BLaER1 (cell line): Measurements from ENCODE around the gene MYL5.

Experiments used
- H3K27ac ChIP-seq: shearing (Covaris generic); formaldehyde crosslinking; 2 replicates; pipeline ENCODE4 v1.8.1; 2022
- H3K27me3 ChIP-seq: shearing (Covaris generic); formaldehyde crosslinking; 2 replicates; pipeline ENCODE4 v1.8.1; 2022
- H3K36me3 ChIP-seq: shearing (Covaris generic); formaldehyde crosslinking; 2 replicates; pipeline ENCODE4 v1.8.1; 2022
- H3K4me1 ChIP-seq: shearing (Covaris generic); formaldehyde crosslinking; 2 replicates; pipeline ENCODE4 v1.8.1; 2022
- H3K4me2 ChIP-seq: shearing (Covaris generic); formaldehyde crosslinking; 2 replicates; pipeline ENCODE4 v1.8.1; 2022
- H3K4me3 ChIP-seq: shearing (Covaris generic); formaldehyde crosslinking; 2 replicates; pipeline ENCODE4 v1.8.1; 2022
- H3K9ac ChIP-seq: shearing (Covaris generic); formaldehyde crosslinking; 2 replicates; pipeline ENCODE4 v1.8.1; 2022
- H3K9me3 ChIP-seq: shearing (Covaris generic); formaldehyde crosslinking; 2 replicates; pipeline ENCODE4 v1.8.1; 2022
- H4K20me1 ChIP-seq: shearing (Covaris generic); formaldehyde crosslinking; 2 replicates; pipeline ENCODE4 v1.8.1; 2022
- Cebpa-rat ChIP-seq: shearing (Covaris generic); IDR thresholded peaks from 2 replicates; pipeline ENCODE4 v1.8.1; 2022

Gene MYL5

DNA sequence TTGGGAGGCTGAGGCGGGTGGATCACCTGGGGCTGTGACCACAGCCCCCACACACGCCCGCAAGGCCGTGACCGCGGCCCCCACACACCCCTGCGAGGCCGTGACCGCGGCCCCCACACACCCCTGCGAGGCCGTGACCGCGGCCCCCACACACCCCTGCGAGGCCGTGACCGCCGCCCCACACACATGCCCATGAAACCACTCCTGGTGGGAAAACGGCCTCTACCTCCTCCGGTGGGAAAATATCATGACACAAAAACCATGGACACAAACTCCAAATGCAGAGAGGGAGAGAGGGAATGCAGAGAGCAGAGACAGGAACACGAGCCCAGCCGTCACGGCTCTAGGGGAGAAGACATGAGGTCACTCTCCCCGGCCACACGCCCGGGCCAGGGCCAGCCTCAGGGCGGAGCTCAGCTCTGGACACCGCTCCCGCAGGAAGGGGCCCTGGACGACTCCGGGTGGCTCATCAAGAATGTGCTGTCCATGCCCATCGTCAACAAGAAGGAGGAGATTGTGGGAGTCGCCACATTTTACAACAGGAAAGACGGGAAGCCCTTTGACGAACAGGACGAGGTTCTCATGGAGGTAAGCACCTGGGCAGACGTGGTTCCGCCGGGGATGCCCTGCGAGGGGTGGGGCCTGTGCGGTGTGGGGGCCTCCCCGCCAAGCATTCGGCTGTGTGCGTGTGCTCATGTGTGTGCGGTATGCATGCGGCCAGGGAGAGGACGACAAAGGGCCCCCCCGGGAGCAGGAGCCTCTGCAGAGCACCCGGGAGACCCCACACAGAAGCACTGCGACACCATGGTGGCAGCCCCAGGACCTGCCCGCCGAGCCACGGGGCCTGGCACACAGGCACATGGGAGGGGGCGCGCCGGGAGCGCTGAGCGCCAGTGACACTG, 17.7 kb upstream of the MYL5 start:
- peaks cover 14% of the 10 kb centered on the region; the same call in 1 of the 2 replicates for H3K36me3 ChIP-seq
- no peaks in the 10 kb centered on the region for H3K27me3 ChIP-seq
- H3K4me2 ChIP-seq: no peak overlapping the region
- no peak overlapping the region for H3K9ac ChIP-seq
- 0 out of 2 replicates have a peak, but pooled peaks cover 5% of the 10 kb centered on the region for H3K4me1 ChIP-seq
- H4K20me1 ChIP-seq: no peaks in the 10 kb centered on the region
- TF ChIP-seq Cebpa-rat: no peak
- H3K4me3 ChIP-seq: no peak overlapping the region
- H3K9me3 ChIP-seq: no peaks in the 10 kb centered on the region
- no peak overlapping the region for H3K27ac ChIP-seq

DNA sequence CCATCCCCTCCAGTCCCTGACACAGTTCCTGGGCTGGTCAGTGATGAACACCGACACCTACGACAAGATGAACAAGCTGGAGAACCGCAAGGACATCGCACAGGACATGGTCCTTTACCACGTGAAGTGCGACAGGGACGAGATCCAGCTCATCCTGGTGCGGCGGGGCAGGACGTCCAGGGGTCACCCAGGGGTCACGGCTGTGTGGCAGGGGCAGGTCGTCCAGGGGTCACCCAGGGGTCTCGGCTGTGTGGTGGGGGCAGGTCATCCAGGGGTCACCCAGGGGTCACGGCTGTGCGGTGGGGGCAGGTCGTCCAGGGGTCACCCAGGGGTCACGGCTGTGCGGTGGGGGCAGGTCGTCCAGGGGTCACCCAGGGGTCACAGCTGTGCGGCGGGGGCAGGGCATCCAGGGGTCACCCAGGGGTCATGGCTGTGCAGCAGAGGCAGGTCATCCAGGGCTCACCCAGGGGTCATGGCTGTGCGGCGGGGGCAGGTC, 17.0 kb upstream of the MYL5 start:
- Histone ChIP-seq H4K20me1 (no peaks in the 10 kb centered on the region), H3K9ac (no peak overlapping the region), H3K27me3 (no peaks in the 10 kb centered on the region), H3K4me3 (no peak overlapping the region), H3K9me3 (no peaks in the 10 kb centered on the region), H3K4me1 (0 out of 2 replicates have a peak, but pooled peaks cover 5% of the 10 kb centered on the region), H3K4me2 (no peak overlapping the region), H3K36me3 (peaks cover 21% of the 10 kb centered on the region), H3K27ac (no peak overlapping the region)
- TF ChIP-seq Cebpa-rat: no peak

DNA sequence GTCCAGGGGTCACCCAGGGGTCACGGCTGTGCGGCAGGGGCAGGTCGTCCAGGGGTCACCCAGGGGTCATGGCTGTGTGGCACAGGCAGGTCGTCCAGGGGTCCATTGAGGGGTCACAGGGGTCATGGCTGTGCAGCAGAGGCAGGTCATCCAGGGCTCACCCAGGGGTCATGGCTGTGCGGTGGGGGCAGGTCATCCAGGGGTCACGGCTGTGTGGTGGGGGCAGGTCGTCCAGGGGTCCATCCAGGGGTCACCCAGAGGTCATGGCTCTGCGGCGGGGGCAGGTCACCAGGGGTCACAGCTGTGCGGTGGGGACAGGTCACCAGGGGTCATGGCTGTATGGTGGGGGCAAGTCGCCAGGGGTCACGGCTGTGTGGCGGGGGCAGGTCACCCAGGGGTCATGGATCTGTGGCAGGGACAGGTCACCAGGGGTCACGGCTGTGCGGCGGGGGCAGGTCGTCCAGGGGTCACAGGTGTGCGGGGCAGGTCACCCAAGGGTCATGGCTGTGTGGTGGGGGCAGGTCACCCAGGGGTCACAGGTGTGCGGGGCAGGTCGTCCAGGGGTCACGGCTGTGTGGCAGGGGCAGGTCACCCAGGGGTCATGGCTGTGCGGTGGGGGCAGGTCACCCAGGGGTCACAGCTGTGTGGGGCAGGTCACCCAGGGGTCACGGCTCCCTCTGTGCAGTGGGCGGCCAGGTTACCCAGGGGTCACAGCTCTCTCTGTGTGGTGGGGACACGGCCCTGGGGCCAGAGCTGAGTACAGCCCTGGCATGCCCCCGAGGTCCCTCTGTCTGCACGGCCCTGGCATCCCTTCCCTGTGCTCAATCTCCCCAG, 16.3 kb upstream of the MYL5 start:
- no peaks in the 10 kb centered on the region for H3K9me3 ChIP-seq
- H3K27ac ChIP-seq: no peak overlapping the region
- no peak overlapping the region for H3K9ac ChIP-seq
- H3K4me3 ChIP-seq: no peak overlapping the region
- H3K4me2 ChIP-seq: no peak overlapping the region
- H3K36me3 ChIP-seq: peaks cover 23% of the 10 kb centered on the region
- H3K27me3 ChIP-seq: no peaks in the 10 kb centered on the region
- peaks cover 9% of the 10 kb centered on the region for H3K4me1 ChIP-seq
- H4K20me1 ChIP-seq: no peaks in the 10 kb centered on the region
- TF ChIP-seq Cebpa-rat: no peak

DNA sequence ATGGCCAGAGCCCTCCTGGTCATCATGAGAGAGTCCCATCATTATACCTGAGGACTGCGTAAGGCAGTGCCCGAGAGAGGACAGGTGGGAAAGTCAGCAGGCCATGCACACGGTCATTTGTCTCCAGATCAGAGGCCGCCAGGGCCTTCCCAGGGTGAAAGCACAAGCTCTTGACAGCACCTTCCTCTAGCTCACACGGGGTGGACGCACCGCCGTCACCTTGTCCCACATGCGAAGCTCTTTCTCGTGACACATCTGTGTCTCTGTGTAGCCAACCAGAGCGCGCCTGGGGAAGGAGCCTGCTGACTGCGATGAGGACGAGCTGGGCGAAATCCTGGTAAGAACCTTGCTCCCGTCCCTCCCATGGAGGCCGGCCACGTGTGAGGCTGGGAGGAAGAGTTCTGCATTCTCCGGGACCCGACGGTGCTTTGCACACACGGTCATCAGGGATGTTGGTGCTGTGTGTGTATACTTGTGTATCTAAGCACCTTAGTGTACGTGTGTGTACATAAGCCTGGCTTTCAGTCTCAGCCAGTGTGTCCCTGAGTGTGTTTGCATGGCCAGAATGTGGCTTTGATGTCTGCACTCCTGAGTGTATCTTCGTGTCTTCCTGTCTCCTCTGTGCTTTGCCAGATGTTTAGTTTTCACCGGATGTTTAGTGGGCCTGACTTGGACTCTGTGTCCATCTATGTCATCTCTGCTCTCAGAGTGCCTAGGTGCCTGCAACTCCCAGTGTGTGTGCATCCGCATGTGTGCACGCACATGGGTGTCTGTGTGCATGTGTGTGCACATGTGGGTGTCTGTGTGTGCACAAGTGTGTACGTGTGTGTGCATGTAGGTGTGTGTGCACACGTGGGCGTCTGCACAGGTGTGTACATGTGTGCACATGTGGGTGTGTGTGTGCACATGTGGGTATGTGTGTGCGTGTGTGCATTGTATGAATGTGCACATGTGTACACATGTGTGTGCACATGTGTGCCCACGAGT, 15.4 kb upstream of the MYL5 start:
- TF ChIP-seq Cebpa-rat: no peak
- no peaks in the 10 kb centered on the region for H4K20me1 ChIP-seq
- peaks cover 7% of the 10 kb centered on the region for H3K4me1 ChIP-seq

DNA sequence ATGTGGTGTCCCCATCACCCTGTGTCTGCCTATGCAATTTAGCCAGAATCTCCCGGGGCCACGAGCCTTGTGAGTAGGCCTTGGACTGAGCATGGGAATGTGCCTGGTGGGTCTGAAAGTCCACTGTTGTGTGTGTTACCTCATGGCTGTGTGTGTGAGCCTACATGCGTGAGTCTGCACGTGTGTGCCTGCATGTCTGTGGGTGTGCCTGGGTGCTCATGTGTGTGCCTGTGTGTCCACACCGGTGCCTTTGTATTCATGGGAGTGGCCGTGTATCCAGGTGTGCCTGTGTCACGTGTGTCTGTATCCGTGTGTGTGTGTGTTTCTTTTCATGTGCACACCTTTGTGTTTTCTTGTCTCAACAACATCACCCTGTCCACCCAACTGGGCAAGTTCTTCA, 14.5 kb upstream of the MYL5 start:
- H3K9ac ChIP-seq: no peak overlapping the region
- no peak for TF ChIP-seq Cebpa-rat
- H3K4me3 ChIP-seq: no peak overlapping the region
- H4K20me1 ChIP-seq: no peaks in the 10 kb centered on the region
- no peak overlapping the region for H3K27ac ChIP-seq
- H3K36me3 ChIP-seq: peaks cover 23% of the 10 kb centered on the region
- no peak overlapping the region for H3K4me2 ChIP-seq
- peaks cover 14% of the 10 kb centered on the region for H3K4me1 ChIP-seq
- H3K27me3 ChIP-seq: no peaks in the 10 kb centered on the region
- H3K9me3 ChIP-seq: no peaks in the 10 kb centered on the region

More for the DNA sequence above, 15.4 kb upstream of the MYL5 start:
- Histone ChIP-seq H3K27ac (no peak overlapping the region), H3K4me2 (no peak overlapping the region), H3K9me3 (no peaks in the 10 kb centered on the region), H3K27me3 (no peaks in the 10 kb centered on the region), H3K36me3 (peaks cover 23% of the 10 kb centered on the region), H3K9ac (no peak overlapping the region), H3K4me3 (no peak overlapping the region)

DNA sequence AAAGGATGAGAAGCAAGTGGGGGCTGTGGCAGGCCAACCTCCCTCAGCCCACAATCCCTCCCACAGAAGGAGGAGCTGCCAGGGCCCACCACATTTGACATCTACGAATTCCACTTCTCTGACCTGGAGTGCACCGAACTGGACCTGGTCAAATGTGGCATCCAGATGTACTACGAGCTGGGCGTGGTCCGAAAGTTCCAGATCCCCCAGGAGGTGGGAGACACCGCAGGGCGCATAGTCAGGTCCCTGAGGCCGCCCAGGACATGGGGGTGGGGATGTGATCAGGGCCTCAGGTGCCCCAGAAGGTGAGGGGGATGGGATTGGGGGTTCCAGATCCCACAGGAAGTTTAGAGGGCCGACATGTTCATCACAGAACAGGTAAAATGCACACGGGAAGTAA, 13.9 kb upstream of the MYL5 start:
- Histone ChIP-seq H3K4me3 (no peak overlapping the region), H3K27ac (no peak overlapping the region), H3K27me3 (no peaks in the 10 kb centered on the region), H4K20me1 (no peaks in the 10 kb centered on the region), H3K4me2 (no peak overlapping the region), H3K9ac (no peak overlapping the region), H3K4me1 (peaks cover 20% of the 10 kb centered on the region), H3K9me3 (no peaks in the 10 kb centered on the region), H3K36me3 (peaks cover 23% of the 10 kb centered on the region)
- TF ChIP-seq Cebpa-rat: no peak

DNA sequence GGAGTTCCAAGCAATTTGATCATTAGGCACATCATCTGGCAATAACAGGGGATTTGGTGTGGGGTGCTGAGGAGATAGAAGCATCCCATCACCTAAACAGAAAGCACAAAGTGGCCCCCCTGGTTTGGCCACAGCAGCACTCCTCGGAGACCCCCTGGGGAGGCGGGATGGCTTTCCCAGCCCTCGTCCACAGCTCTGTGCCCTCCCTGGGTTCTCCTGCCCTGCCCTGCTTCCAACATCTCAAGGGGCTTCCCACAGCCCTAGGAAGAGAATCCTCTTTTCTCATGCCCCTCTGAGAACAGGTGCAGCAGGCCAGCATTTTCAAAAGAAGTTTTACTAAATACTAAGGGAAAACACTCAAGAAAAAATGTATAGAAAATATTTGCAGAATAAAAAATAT, 13.1 kb upstream of the MYL5 start:
- Histone ChIP-seq H3K27ac (no peak overlapping the region), H3K4me1 (peaks cover 28% of the 10 kb centered on the region), H3K4me2 (no peak overlapping the region), H3K9ac (no peak overlapping the region), H3K27me3 (no peaks in the 10 kb centered on the region), H3K9me3 (no peaks in the 10 kb centered on the region), H3K4me3 (no peak overlapping the region), H3K36me3 (peaks cover 23% of the 10 kb centered on the region), H4K20me1 (no peaks in the 10 kb centered on the region)
- no peak for TF ChIP-seq Cebpa-rat

DNA sequence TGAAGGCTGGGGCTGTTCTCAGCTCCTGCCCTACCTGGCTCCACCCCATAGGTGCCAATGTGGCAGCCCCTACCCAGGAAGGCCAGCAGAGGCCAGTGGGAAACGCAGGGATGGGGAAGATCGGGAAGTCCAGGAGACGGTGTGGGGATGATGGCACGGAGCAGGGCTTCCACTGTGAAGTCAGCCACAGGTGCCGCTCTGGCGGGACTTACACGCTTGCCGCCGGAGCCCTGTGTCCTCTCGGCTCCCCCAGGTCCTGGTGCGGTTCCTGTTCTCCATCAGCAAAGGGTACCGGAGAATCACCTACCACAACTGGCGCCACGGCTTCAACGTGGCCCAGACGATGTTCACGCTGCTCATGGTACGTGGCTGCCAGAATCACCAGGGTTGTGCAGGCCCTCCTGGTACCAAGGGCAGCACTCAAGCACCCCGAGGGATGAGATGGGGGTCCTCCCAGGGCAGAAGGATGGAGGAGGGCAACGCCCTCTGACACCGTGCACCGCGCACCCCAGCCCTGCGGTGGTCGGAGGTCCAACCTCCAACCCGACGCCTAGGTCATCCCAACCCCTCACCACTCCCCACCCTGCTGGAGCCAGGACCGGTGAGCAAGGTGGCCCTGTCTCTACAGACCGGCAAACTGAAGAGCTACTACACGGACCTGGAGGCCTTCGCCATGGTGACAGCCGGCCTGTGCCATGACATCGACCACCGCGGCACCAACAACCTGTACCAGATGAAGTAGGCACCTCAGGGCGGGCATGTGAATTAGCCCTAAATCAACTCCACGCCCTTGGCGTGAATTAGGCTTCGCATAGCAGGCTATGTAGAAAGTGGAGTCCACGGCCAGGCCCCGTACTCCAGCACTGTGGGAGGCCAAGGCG, 12.2 kb upstream of the MYL5 start:
- H3K9ac ChIP-seq: no peak overlapping the region
- H4K20me1 ChIP-seq: no peaks in the 10 kb centered on the region
- no peaks in the 10 kb centered on the region for H3K27me3 ChIP-seq
- H3K4me2 ChIP-seq: no peak overlapping the region
- H3K9me3 ChIP-seq: no peaks in the 10 kb centered on the region
- TF ChIP-seq Cebpa-rat: no peak
- H3K4me3 ChIP-seq: no peak overlapping the region
- H3K27ac ChIP-seq: no peak overlapping the region
- peaks cover 23% of the 10 kb centered on the region for H3K36me3 ChIP-seq
- peaks cover 34% of the 10 kb centered on the region for H3K4me1 ChIP-seq
